HG03520 (cell line): ENCODE results near the gene RO60.

Source experiments
- ATAC-seq: cut with Tn5 transposase; IDR thresholded peaks from one replicate; pipeline ENCODE4 v1.9.1; 2021; ENCODE audit warnings: mild to moderate bottlenecking, moderate library complexity; ENCODE audit not compliant: unreplicated experiment

Gene RO60

GRCh38 chr1:193104907-193105820 lies 45.8 kb downstream of the RO60 start, which contains the start of gene GLRX2:
Gene GLRX2 (minus strand): TSS chr1:193105414. CDS start chr1:193105382, 32 bp downstream.
- ATAC-seq = peak; percentile 86

- no peak for ATAC-seq
Observed at GRCh38 chr1:193105821-193106177, 46.4 kb downstream of the RO60 start.

GRCh38 chr1:193108471-193108870 lies 49.1 kb downstream of the RO60 start:
- ATAC-seq = no peak
